OCI-LY1 (cell line): ENCODE measurements around the gene CYB5A.

ENCODE experiments used
- H2AFZ ChIP-seq: fragments of 200-600 bp; sonication (generic), shearing (Covaris generic); 2 replicates; pipeline ENCODE4 v1.6.0; 2014; ENCODE audit warnings: antibody characterized with exemption, mild to moderate bottlenecking, low read length
- H3F3A ChIP-seq: fragments of 200-600 bp; sonication (generic), shearing (Covaris generic); 2 replicates; pipeline ENCODE4 v1.6.0; 2014; ENCODE audit warnings: mild to moderate bottlenecking, antibody characterized with exemption, low read length, moderate library complexity; ENCODE audit not compliant: insufficient read depth
- H3K27ac ChIP-seq: fragments of 200-600 bp; sonication (generic); 2 replicates; pipeline ENCODE4 v1.5.1; 2014; ENCODE audit warnings: low read length, mixed run types, mild to moderate bottlenecking, low read depth; ENCODE audit not compliant: poor library complexity, severe bottlenecking
- H3K27me3 ChIP-seq: fragments of 200-600 bp; sonication (generic); 2 replicates; pipeline ENCODE4 v1.6.0; 2014; ENCODE audit warnings: antibody characterized with exemption, mild to moderate bottlenecking, low read length, moderate library complexity; ENCODE audit not compliant: insufficient read depth
- H3K36me3 ChIP-seq: fragments of 200-600 bp; sonication (generic); 2 replicates; pipeline ENCODE4 v1.6.1; 2014; ENCODE audit warnings: mild to moderate bottlenecking, antibody characterized with exemption, low read length, moderate library complexity, mixed read lengths; ENCODE audit not compliant: insufficient read depth
- H3K4me1 ChIP-seq: fragments of 200-600 bp; sonication (generic); 2 replicates; pipeline ENCODE4 v1.5.1; 2014; ENCODE audit warnings: mild to moderate bottlenecking, low read length, moderate library complexity; ENCODE audit not compliant: insufficient read depth, severe bottlenecking
- H3K4me2 ChIP-seq: fragments of 200-600 bp; sonication (generic), shearing (Covaris generic); 2 replicates; pipeline ENCODE4 v1.6.1; 2014; ENCODE audit warnings: low read length
- H3K4me3 ChIP-seq: fragments of 200-600 bp; sonication (generic); 2 replicates; pipeline ENCODE4 v1.5.1; 2014; ENCODE audit warnings: low read length, low read depth, mild to moderate bottlenecking, mixed read lengths; ENCODE audit not compliant: poor library complexity, severe bottlenecking
- H3K79me2 ChIP-seq: fragments of 200-600 bp; shearing (Covaris generic); 2 replicates; pipeline ENCODE4 v1.6.1; 2016; ENCODE audit warnings: mixed run types, low read length, mixed read lengths; ENCODE audit not compliant: insufficient read depth
- H3K9ac ChIP-seq: fragments of 200-600 bp; sonication (generic), shearing (Covaris generic); 2 replicates; pipeline ENCODE4 v1.6.1; 2014; ENCODE audit warnings: mild to moderate bottlenecking, low read length, mixed read lengths
- H3K9me2 ChIP-seq: fragments of 200-600 bp; sonication (generic), shearing (Covaris generic); 2 replicates; pipeline ENCODE4 v1.6.1; 2014; ENCODE audit warnings: low read depth, mild to moderate bottlenecking, low read length, mixed read lengths
- H3K9me3 ChIP-seq: fragments of 200-600 bp; shearing (Covaris generic); 2 replicates; pipeline ENCODE4 v1.6.1; 2014; ENCODE audit warnings: low read length, mixed read lengths
- H4K20me1 ChIP-seq: fragments of 200-600 bp; sonication (generic), shearing (Covaris generic); 2 replicates; pipeline ENCODE4 v1.6.0; 2016; ENCODE audit warnings: mild to moderate bottlenecking, low read length; ENCODE audit not compliant: insufficient read depth
- EZH2 ChIP-seq: fragments of 200-600 bp; sonication (generic), shearing (Covaris generic); IDR thresholded peaks from 2 replicates; pipeline ENCODE4 v1.8.0; 2017; ENCODE audit warnings: borderline replicate concordance, mixed run types, mild to moderate bottlenecking, antibody characterized with exemption, low read length, moderate library complexity, mixed read lengths
- TF ChIP-seq, protein P1 (sequence below): fragments of 200-600 bp; sonication (generic), shearing (Covaris generic); IDR thresholded peaks from 2 replicates; pipeline ENCODE4 v1.5.1; 2017; ENCODE audit warnings: mild to moderate bottlenecking, antibody characterized with exemption, low read length, moderate library complexity, mixed read lengths

CYB5A gene

DNA sequence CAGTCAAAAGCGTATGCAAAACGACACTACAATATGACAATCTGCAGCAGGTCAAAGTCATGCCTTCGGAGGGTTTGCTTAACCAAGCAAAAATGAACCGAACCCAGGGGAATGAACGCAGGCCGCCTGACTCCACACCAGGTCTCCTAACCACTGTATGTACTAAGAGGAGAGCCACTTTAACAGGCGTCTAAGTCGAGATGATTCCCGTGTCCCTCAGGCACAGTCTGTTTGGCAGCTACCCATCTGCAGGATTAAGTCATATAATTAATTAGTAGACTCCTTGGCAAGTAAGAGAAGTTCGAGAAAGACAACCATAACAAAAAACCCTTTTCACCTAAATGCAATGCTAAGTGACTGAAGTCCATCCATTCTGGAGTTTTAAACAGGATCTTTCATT lies 15.2 kb downstream of the CYB5A start:
- TF ChIP-seq, protein P1, sequence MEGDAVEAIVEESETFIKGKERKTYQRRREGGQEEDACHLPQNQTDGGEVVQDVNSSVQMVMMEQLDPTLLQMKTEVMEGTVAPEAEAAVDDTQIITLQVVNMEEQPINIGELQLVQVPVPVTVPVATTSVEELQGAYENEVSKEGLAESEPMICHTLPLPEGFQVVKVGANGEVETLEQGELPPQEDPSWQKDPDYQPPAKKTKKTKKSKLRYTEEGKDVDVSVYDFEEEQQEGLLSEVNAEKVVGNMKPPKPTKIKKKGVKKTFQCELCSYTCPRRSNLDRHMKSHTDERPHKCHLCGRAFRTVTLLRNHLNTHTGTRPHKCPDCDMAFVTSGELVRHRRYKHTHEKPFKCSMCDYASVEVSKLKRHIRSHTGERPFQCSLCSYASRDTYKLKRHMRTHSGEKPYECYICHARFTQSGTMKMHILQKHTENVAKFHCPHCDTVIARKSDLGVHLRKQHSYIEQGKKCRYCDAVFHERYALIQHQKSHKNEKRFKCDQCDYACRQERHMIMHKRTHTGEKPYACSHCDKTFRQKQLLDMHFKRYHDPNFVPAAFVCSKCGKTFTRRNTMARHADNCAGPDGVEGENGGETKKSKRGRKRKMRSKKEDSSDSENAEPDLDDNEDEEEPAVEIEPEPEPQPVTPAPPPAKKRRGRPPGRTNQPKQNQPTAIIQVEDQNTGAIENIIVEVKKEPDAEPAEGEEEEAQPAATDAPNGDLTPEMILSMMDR, result no peak
- TF ChIP-seq EZH2, result no peak
- Histone ChIP-seq H4K20me1 (no peaks in the 10 kb centered on the region), H3F3A (no peaks in the 10 kb centered on the region), H3K4me2 (no peak overlapping the region), H3K27ac (no peak overlapping the region), H3K9me2 (no peaks in the 10 kb centered on the region), H3K9me3 (no peaks in the 10 kb centered on the region; the same call in 1 of the 2 replicates), H2AFZ (no peak overlapping the region), H3K27me3 (no peaks in the 10 kb centered on the region), H3K9ac (no peak overlapping the region), H3K36me3 (peaks cover 34% of the 10 kb centered on the region), H3K4me3 (no peak overlapping the region), H3K4me1 (peaks cover 7% of the 10 kb centered on the region), H3K79me2 (peaks cover 21% of the 10 kb centered on the region)

DNA sequence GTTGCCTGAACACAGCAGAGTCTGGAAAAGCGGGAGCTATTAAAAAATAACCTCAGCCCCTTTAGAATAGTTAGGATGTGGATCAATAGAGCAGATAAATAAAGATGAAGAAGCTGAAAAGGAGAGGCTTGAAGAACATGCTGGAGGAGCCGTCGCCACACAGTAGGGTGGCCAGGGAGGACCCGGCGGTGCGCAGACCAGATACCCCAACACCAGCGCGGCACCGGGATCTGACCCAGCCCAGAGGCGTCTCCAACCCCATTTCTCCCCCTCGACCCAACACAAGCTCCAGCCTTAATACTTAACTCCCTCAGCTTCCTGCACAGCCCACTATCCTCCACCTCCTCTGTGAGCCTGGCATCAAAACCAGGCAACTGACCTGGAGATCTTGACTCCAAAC lies 16.0 kb downstream of the CYB5A start:
- H2AFZ ChIP-seq, result no peak overlapping the region
- H3K4me2 ChIP-seq, result no peak overlapping the region
- no peaks in the 10 kb centered on the region; the same call in 1 of the 2 replicates for H3K9me3 ChIP-seq
- H4K20me1 ChIP-seq, result no peaks in the 10 kb centered on the region
- H3K36me3 ChIP-seq, result peaks cover 34% of the 10 kb centered on the region
- H3K27ac ChIP-seq, result no peak overlapping the region
- H3F3A ChIP-seq, result no peaks in the 10 kb centered on the region
- no peak overlapping the region for H3K9ac ChIP-seq
- TF ChIP-seq, protein P1, result no peak
- no peaks in the 10 kb centered on the region for H3K9me2 ChIP-seq
- no peaks in the 10 kb centered on the region for H3K4me1 ChIP-seq
- H3K79me2 ChIP-seq, result peaks cover 21% of the 10 kb centered on the region
- no peaks in the 10 kb centered on the region for H3K27me3 ChIP-seq
- H3K4me3 ChIP-seq, result no peak overlapping the region

DNA sequence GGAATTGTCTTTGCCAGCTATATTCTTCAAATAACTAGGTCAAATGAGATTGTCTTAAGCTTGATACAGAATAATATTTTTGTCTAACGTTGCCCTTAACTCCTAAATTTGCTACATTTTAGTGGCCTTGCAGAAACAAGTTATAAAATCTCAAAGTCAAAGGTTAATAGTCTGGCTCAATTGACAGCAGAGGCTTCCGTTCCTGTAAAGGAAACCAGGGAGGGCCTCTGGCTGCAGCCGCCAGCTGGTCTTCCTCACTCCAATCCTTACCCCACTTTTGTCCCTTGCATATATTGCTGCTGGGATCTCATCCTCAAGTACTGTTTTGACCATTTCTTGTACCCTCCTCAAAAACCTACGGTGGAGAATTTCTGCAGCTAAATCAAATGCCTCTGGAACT lies 17.1 kb downstream of the CYB5A start:
- Histone ChIP-seq H3F3A (no peaks in the 10 kb centered on the region), H3K9me2 (no peaks in the 10 kb centered on the region), H3K36me3 (peaks cover 34% of the 10 kb centered on the region), H3K9ac (no peak overlapping the region), H4K20me1 (no peaks in the 10 kb centered on the region), H3K4me1 (no peaks in the 10 kb centered on the region), H3K9me3 (no peaks in the 10 kb centered on the region; the same call in 1 of the 2 replicates), H3K4me3 (no peak overlapping the region), H3K27ac (no peak overlapping the region), H2AFZ (no peak overlapping the region), H3K79me2 (peaks cover 16% of the 10 kb centered on the region), H3K4me2 (no peak overlapping the region), H3K27me3 (no peaks in the 10 kb centered on the region)
- no peak for TF ChIP-seq EZH2
- TF ChIP-seq, protein P1, result no peak
